Calu3 (cell line): ENCODE measurements around the gene SPI1. TPM values are rescaled to one million over a fixed set of nuclear protein-coding genes. Genes with fewer than 3 reads are reported as not detected.

Experiments
- BruUV-seq: library from RNA; stranded (reverse); fragments of 400-500 nt; replicated peaks from 2 replicates; lab custom pipeline; 2021; lab: Mats Ljungman, UMichigan
- CTCF ChIA-PET: fragments of 300-600 bp; sonication (Branson Sonifier 250); formaldehyde crosslinking; loops from one replicate; lab custom pipeline; 2022; ENCODE audit warnings: antibody characterized with exemption; lab: Charles Lee
- DNase-seq: peaks from one replicate; pipeline ENCODE4 v3.0.0; 2022
- H3K27ac Mint-ChIP-seq: one replicate; pipeline ENCODE4 v1.8.0; 2022; ENCODE audit warnings: mixed read lengths; ENCODE audit not compliant: unreplicated experiment
- H3K27me3 Mint-ChIP-seq: one replicate; pipeline ENCODE4 v1.8.0; 2022; ENCODE audit warnings: mixed read lengths; ENCODE audit not compliant: unreplicated experiment
- H3K36me3 Mint-ChIP-seq: one replicate; pipeline ENCODE4 v1.8.0; 2022; ENCODE audit warnings: mild to moderate bottlenecking, moderate library complexity, mixed read lengths; ENCODE audit not compliant: insufficient read depth, unreplicated experiment
- H3K4me1 Mint-ChIP-seq: one replicate; pipeline ENCODE4 v1.8.0; 2022; ENCODE audit warnings: mild to moderate bottlenecking, low read depth, mixed read lengths; ENCODE audit not compliant: unreplicated experiment
- H3K4me3 Mint-ChIP-seq: one replicate; pipeline ENCODE4 v1.8.0; 2022; ENCODE audit warnings: mild to moderate bottlenecking, low read depth, moderate library complexity, mixed read lengths; ENCODE audit not compliant: unreplicated experiment
- H3K9me3 Mint-ChIP-seq: one replicate; pipeline ENCODE4 v1.8.0; 2022; ENCODE audit warnings: low read depth, mixed read lengths; ENCODE audit not compliant: unreplicated experiment
- intact Hi-C: fragments of 100-400 bp; cut with micrococcal nuclease; formaldehyde crosslinking; loops from one replicate; pipeline ENCODE4 v1.10.0; 2022; ENCODE audit not compliant: unreplicated experiment
- total RNA-seq: library from RNA; stranded (reverse); gene quantifications from 2 replicates; pipeline ENCODE4 v1.2.3, GENCODE V29; 2022
- TF ChIP-seq, protein P1 (sequence below): fragments of 200-600 bp; IDR thresholded peaks from one replicate; pipeline ENCODE4 v1.8.0; 2022; ENCODE audit warnings: antibody characterized with exemption; ENCODE audit not compliant: unreplicated experiment

Gene SPI1
- total RNA-seq, 1 experiment from 2014 or later, result not detected

- Mint-ChIP-seq H3K36me3 (no peaks in the 10 kb centered on the region), H3K9me3 (no peaks in the 10 kb centered on the region), H3K27ac (no peak overlapping the region), H3K4me3 (no peak overlapping the region), H3K27me3 (peaks cover 16% of the 10 kb centered on the region), H3K4me1 (no peaks in the 10 kb centered on the region)
- intact Hi-C loops, result no loop called here
- CTCF ChIA-PET, result no interaction called here
- no peak for DNase-seq
- TF ChIP-seq, protein P1, sequence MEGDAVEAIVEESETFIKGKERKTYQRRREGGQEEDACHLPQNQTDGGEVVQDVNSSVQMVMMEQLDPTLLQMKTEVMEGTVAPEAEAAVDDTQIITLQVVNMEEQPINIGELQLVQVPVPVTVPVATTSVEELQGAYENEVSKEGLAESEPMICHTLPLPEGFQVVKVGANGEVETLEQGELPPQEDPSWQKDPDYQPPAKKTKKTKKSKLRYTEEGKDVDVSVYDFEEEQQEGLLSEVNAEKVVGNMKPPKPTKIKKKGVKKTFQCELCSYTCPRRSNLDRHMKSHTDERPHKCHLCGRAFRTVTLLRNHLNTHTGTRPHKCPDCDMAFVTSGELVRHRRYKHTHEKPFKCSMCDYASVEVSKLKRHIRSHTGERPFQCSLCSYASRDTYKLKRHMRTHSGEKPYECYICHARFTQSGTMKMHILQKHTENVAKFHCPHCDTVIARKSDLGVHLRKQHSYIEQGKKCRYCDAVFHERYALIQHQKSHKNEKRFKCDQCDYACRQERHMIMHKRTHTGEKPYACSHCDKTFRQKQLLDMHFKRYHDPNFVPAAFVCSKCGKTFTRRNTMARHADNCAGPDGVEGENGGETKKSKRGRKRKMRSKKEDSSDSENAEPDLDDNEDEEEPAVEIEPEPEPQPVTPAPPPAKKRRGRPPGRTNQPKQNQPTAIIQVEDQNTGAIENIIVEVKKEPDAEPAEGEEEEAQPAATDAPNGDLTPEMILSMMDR, result no peak
- BruUV-seq, result no TSS peak
These were observed 456 bp upstream of the SPI1 start for GRCh38 chr11:47378836-47379170.

- H3K4me3 Mint-ChIP-seq, result no peak overlapping the region
- no TSS peak for BruUV-seq
- no peak for DNase-seq
- no peaks in the 10 kb centered on the region for H3K36me3 Mint-ChIP-seq
- intact Hi-C loops, result no loop called here
- peaks cover 4% of the 10 kb centered on the region for H3K27me3 Mint-ChIP-seq
- CTCF ChIA-PET, result no interaction called here
- H3K9me3 Mint-ChIP-seq, result no peaks in the 10 kb centered on the region
- TF ChIP-seq, protein P1, result no peak
- no peak overlapping the region for H3K27ac Mint-ChIP-seq
- no peaks in the 10 kb centered on the region for H3K4me1 Mint-ChIP-seq
These were observed 757 bp downstream of the SPI1 start for GRCh38 chr11:47377571-47378009.

- Mint-ChIP-seq H3K27me3 (no peaks in the 10 kb centered on the region), H3K4me3 (no peak overlapping the region), H3K9me3 (no peaks in the 10 kb centered on the region), H3K27ac (no peak overlapping the region), H3K4me1 (no peaks in the 10 kb centered on the region), H3K36me3 (no peaks in the 10 kb centered on the region)
- intact Hi-C loops, result no loop called here
- no TSS peak for BruUV-seq
- CTCF ChIA-PET, result no interaction called here
- no peak for DNase-seq
- TF ChIP-seq, protein P1, result no peak
These were observed 1.6 kb downstream of the SPI1 start for GRCh38 chr11:47376525-47377371.

DNA sequence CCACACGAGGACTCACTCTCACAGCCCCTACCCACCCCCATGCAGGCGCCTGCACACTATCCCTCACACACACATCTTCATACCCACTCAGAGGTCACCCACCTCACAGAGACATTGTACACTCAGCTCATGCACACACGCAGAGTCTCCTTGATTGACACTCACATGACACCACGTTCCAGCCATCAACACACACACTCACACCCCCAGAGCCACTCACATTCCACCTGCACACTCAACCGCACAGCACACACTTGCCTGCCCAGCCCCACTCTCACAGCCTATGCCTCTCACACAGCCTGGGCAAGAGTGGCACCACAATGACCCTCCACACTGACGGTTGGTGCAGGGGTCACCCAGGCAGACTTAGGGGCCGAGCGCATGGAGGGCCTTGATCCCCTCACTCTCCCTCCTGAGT, 2.2 kb downstream of the SPI1 start:
- no peaks in the 10 kb centered on the region for H3K4me1 Mint-ChIP-seq
- H3K27me3 Mint-ChIP-seq, result no peaks in the 10 kb centered on the region
- TF ChIP-seq, protein P1, result no peak
- no TSS peak for BruUV-seq
- no peak overlapping the region for H3K4me3 Mint-ChIP-seq
- DNase-seq, result no peak
- no peaks in the 10 kb centered on the region for H3K9me3 Mint-ChIP-seq
- H3K27ac Mint-ChIP-seq, result no peak overlapping the region
- CTCF ChIA-PET, result no interaction called here
- intact Hi-C loops, result no loop called here
- no peaks in the 10 kb centered on the region for H3K36me3 Mint-ChIP-seq
